GM12891 (cell line): ENCODE data around the gene MRPL9.

ENCODE experiments used
- POLR2A ChIP-seq: IDR thresholded peaks from 2 replicates; pipeline ENCODE4 v1.6.1; 2011; ENCODE audit warnings: low read depth, low read length, control low read depth
- POLR2AphosphoS5 ChIP-seq: IDR thresholded peaks from 2 replicates; pipeline ENCODE4 v1.6.1; 2011; ENCODE audit warnings: low read depth, low read length, control low read depth
- SPI1 ChIP-seq: IDR thresholded peaks from 2 replicates; pipeline ENCODE4 v1.6.1; 2011; ENCODE audit warnings: low read depth, low read length, control low read depth

DNA sequence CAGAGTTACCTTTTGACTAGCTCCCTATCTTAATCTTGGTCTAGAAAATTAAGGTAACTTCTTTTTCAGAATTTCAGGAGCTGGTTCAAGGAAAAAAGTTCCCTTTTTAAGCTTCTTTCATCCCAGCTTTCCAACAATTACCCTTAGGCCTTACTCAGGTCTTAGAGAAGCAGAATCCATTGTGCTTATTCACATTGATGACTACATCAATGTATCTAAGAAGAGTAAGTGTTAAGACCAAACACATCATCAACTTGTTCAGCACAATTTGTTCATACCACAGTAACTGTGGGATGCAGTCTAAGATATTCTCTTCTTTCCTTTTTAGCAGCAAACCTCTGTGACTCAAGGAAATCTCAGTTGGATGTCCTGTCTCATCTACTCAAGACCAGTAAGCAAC lies 4.1 kb downstream of the MRPL9 start:
- no peak for TF ChIP-seq POLR2A
- TF ChIP-seq POLR2AphosphoS5 = no peak
- TF ChIP-seq SPI1 = no peak
